CD14-positive monocyte (primary cell): ENCODE results near the gene KCNAB1. TPM values are rescaled to one million over a fixed set of nuclear protein-coding genes. Genes with fewer than 3 reads are reported as not detected.
A peak's percentile ranks its signal among the peaks of the same experiment; 100 is the strongest.

Experiments used
- DNase-seq, 3 donors: peaks; one replicate each; pipeline ENCODE4 v3.0.0-alpha.2; 2011 to 2022
- H2AFZ ChIP-seq: 2 replicates; pipeline ENCODE4 v1.6.0; 2012; ENCODE audit warnings: mild to moderate bottlenecking, low read depth, low read length, inconsistent platforms; ENCODE audit not compliant: insufficient read depth, poor library complexity, severe bottlenecking
- H3K27ac ChIP-seq, 2 donors: 1 replicate in 1 of 2; 2 replicates in 1 of 2; pipeline ENCODE4 v1.5.1; 2012 to 2013; ENCODE audit warnings: low read length in 2 of 2, control low read depth in 1 of 2, inconsistent platforms in 1 of 2, low read depth in 1 of 2, mild to moderate bottlenecking in 1 of 2
- H3K27me3 ChIP-seq, 2 donors: one replicate each; pipeline versions ENCODE4 v1.6.0 to v1.6.1; 2011 to 2013; ENCODE audit warnings: low read length in 2 of 2; ENCODE audit not compliant: control insufficient read depth in 2 of 2, insufficient read depth in 2 of 2
- H3K36me3 ChIP-seq, 2 donors: replicated peaks in 1 of 2; 1 replicate in 1 of 2; 2 replicates in 1 of 2; pipeline versions ENCODE4 v1.5.1 to v1.6.1; 2012 to 2013; ENCODE audit warnings: low read length in 2 of 2, control low read depth in 1 of 2, inconsistent platforms in 1 of 2, mild to moderate bottlenecking in 1 of 2; ENCODE audit not compliant: insufficient read depth in 2 of 2, control insufficient read depth in 1 of 2
- H3K4me1 ChIP-seq, 2 donors: 1 replicate in 1 of 2; 2 replicates in 1 of 2; pipeline versions ENCODE4 v1.5.1 to v1.6.1; 2012 to 2013; ENCODE audit warnings: low read length in 2 of 2, control low read depth in 1 of 2, inconsistent platforms in 1 of 2, mild to moderate bottlenecking in 1 of 2, moderate library complexity in 1 of 2; ENCODE audit not compliant: insufficient read depth in 2 of 2, control insufficient read depth in 1 of 2
- H3K4me2 ChIP-seq: replicated peaks from 2 replicates; pipeline ENCODE3; 2012; ENCODE audit warnings: low read length, moderate library complexity, mild to moderate bottlenecking; ENCODE audit not compliant: poor library complexity, severe bottlenecking; ENCODE audit errors: extremely low read depth
- H3K4me3 ChIP-seq, 3 experiments: fragments of 200-600 bp in 1 of 3; sonication (generic) in 1 of 3; replicated peaks in 1 of 3; 1 replicate in 2 of 3; 2 replicates in 1 of 3; pipeline ENCODE4 v1.5.1; 2011 to 2013; ENCODE audit warnings: low read length in 3 of 3, mild to moderate bottlenecking in 3 of 3, control low read depth in 2 of 3, low read depth in 2 of 3, inconsistent platforms in 1 of 3, moderate library complexity in 1 of 3
- H3K79me2 ChIP-seq: 2 replicates; pipeline ENCODE4 v1.6.0; 2012; ENCODE audit warnings: mild to moderate bottlenecking, control low read depth, inconsistent platforms, low read length, moderate library complexity; ENCODE audit not compliant: insufficient read depth
- H3K9ac ChIP-seq: 2 replicates; pipeline ENCODE4 v1.6.0; 2017; ENCODE audit warnings: low read length, mild to moderate bottlenecking; ENCODE audit not compliant: insufficient read depth, poor library complexity, severe bottlenecking
- H3K9me3 ChIP-seq, 2 donors: replicated peaks in 1 of 2; 1 replicate in 1 of 2; 2 replicates in 1 of 2; pipeline versions ENCODE4 v1.5.1 to v1.6.1; 2012 to 2013; ENCODE audit warnings: low read length in 2 of 2, control low read depth in 1 of 2; ENCODE audit not compliant: control insufficient read depth in 1 of 2, insufficient read depth in 1 of 2
- H4K20me1 ChIP-seq: 2 replicates; pipeline ENCODE4 v1.6.0; 2012; ENCODE audit warnings: mild to moderate bottlenecking, low read length, control low read depth, moderate library complexity; ENCODE audit not compliant: insufficient read depth
- H3K27ac Mint-ChIP-seq, 7 donors: one replicate each; pipeline ENCODE4 v1.8.0; 2020; ENCODE audit warnings: mild to moderate bottlenecking in 7 of 7, mixed read lengths in 7 of 7, moderate library complexity in 6 of 7, inconsistent platforms in 2 of 7
- H3K27me3 Mint-ChIP-seq, 3 donors: one replicate each; pipeline ENCODE4 v1.8.0; 2021 to 2022; ENCODE audit warnings: low read depth in 3 of 3, mild to moderate bottlenecking in 3 of 3, mixed read lengths in 3 of 3, moderate library complexity in 3 of 3, inconsistent platforms in 1 of 3
- H3K36me3 Mint-ChIP-seq, 2 donors: one replicate each; pipeline ENCODE4 v1.8.0; 2020; ENCODE audit warnings: mixed read lengths in 2 of 2, inconsistent platforms in 1 of 2, mild to moderate bottlenecking in 1 of 2
- H3K4me1 Mint-ChIP-seq: one replicate; pipeline ENCODE4 v1.8.0; 2020; ENCODE audit warnings: mild to moderate bottlenecking, mixed read lengths
- H3K4me3 Mint-ChIP-seq, 2 donors: one replicate each; pipeline ENCODE4 v1.8.0; 2020; ENCODE audit warnings: mild to moderate bottlenecking in 2 of 2, mixed read lengths in 2 of 2, moderate library complexity in 1 of 2
- H3K9me3 Mint-ChIP-seq, 7 donors: one replicate each; pipeline ENCODE4 v1.8.0; 2020 to 2022; ENCODE audit warnings: mixed read lengths in 7 of 7, mild to moderate bottlenecking in 6 of 7, moderate library complexity in 6 of 7, inconsistent platforms in 2 of 7
- WGBS: methylation state at CpG from one replicate; pipeline ENCODE4 v1.1.5; 2013; ENCODE audit warnings: missing lambda C conversion rate; ENCODE audit not compliant: insufficient coverage; 5-methylcytosine and 5-hydroxymethylcytosine counted together
- intact Hi-C, 2 donors: fragments of 100-400 bp; cut with micrococcal nuclease; formaldehyde crosslinking; loops; one replicate each; pipeline versions ENCODE4 v1.15.0 to v1.15.1; 2023
- polyA plus RNA-seq, 3 donors: library from polyadenylated mRNA; depleted of rRNA in 1 of 3; unstranded in 2 of 3; stranded (reverse) in 1 of 3; fragments of 300-500 nt in 2 of 3; fragments of >200 nt in 1 of 3; fragmentation: Illumina TruSeq in 2 of 3; gene quantifications; 1 replicate in 2 of 3; 2 replicates in 1 of 3; pipeline ENCODE4 v1.2.3, GENCODE V29; 2012 to 2021
- TF ChIP-seq, protein P1 (sequence below): fragments of 200-600 bp; IDR thresholded peaks from one replicate; pipeline ENCODE4 v1.8.0; 2022; ENCODE audit warnings: antibody characterized with exemption, mild to moderate bottlenecking

Gene KCNAB1
- polyA plus RNA-seq, 3 donors: 0.08 to 0.14 TPM; not detected in 1

DNA sequence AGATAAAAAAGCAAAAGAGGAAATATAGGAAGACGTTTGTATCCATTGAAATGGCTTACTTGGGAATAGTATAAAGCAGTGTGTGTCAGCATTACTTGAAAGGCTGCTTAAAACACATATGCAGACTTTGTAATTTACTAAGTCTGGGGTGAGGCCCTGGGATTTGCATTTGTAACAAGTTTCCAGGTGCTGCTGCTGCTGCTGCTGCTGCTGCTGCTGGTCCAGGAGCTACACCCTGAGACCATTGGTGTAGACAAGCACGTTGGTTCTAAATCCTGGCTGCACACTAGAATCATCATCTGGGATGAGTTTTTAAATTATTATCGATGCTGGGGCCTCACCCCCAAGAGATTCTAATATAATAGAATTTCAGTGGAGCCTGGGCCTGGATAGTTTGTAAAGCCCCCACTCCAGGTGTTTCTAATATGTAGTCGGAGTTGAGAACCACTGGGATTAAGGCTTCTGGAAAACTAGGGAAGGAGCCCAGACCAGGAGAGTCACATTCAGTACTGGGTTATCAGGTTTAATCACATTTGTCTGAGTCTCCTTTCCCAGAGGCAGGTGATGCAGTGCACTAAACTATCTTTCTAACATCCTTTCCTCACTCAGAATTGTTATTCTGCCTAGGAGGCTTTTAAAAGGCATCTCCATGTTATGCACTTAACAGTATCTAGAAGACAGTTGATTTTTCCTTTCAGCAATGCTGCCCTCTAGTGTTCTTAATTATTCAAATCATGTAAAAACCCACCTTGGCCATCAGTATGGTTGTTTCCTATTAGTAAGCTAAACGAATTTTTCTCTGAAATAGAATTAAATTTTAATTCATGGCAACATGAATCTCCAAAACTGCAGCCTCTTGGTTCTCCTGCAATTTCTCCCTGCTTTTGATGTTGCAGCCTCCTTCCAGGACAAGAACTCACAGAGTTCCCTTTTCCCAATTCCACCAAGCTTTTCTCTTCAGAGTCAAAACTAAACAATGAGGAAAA lies 389.1 kb downstream of the KCNAB1 start:
- 89% methylated on average over 2 of the region's 5 CpGs for WGBS
- no peak overlapping the region for H3K27ac ChIP-seq
- Mint-ChIP-seq H3K36me3 (no peaks in the 10 kb centered on the region), H3K4me3 (no peak overlapping the region), H3K9me3 (no peaks in the 10 kb centered on the region), H3K4me1 (no peaks in the 10 kb centered on the region), H3K27ac (no peak overlapping the region), H3K27me3 (peaks cover 3 to 8% (median 8%) of the 10 kb centered on the region in 3 donors)
- no peaks in the 10 kb centered on the region for H4K20me1 ChIP-seq
- H3K4me2 ChIP-seq: no peak overlapping the region
- intact Hi-C loops: loop anchor here in 1 of 2 donors (5.0 kb wide), 1 partner anchor 357 kb away; no protein-coding TSS in a partner anchor
- no peak overlapping the region for H3K9ac ChIP-seq
- no peaks in the 10 kb centered on the region for H3K4me1 ChIP-seq
- TF ChIP-seq, protein P1, sequence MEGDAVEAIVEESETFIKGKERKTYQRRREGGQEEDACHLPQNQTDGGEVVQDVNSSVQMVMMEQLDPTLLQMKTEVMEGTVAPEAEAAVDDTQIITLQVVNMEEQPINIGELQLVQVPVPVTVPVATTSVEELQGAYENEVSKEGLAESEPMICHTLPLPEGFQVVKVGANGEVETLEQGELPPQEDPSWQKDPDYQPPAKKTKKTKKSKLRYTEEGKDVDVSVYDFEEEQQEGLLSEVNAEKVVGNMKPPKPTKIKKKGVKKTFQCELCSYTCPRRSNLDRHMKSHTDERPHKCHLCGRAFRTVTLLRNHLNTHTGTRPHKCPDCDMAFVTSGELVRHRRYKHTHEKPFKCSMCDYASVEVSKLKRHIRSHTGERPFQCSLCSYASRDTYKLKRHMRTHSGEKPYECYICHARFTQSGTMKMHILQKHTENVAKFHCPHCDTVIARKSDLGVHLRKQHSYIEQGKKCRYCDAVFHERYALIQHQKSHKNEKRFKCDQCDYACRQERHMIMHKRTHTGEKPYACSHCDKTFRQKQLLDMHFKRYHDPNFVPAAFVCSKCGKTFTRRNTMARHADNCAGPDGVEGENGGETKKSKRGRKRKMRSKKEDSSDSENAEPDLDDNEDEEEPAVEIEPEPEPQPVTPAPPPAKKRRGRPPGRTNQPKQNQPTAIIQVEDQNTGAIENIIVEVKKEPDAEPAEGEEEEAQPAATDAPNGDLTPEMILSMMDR: peak; percentile 67
- no peaks in the 10 kb centered on the region for H3K79me2 ChIP-seq
- no peak overlapping the region for H2AFZ ChIP-seq
- no peak overlapping the region for H3K4me3 ChIP-seq
- no peaks in the 10 kb centered on the region for H3K36me3 ChIP-seq
- H3K27me3 ChIP-seq: no peaks in the 10 kb centered on the region
- no peaks in the 10 kb centered on the region for H3K9me3 ChIP-seq
- DNase-seq: peak; percentile 7 to 53 (median 36)

DNA sequence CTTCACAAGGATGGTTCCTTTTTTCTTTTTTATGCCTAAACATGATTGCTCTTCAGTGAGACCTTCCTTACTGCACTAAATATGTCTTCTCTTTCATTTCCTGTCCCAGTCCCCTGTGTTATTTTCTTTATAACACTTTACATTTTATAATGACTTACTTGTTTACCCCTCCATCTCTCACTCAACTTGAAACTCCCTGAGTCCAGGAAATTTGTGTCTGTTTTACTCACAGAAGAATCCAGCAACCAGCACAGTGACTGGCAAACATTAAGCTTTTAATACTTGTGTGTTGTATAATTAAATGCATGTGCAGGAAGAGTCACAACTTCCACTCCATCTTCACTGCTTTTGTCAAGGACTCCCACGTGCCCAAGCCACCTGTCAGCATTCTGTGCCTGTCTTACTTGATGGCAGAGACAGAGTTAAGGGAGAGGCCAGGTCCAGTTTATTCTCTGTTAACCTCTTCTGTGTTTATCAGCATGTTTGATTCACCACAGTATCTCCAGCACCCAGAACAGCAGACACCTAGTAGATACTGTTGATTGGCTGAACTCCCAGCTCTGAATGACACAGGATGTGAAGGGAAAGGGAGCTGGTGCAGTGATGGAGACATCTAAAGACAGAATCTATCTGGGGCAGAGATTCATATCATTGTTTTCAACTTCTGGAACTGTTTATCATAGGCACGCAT lies 391.8 kb downstream of the KCNAB1 start:
- WGBS: no CpG with 5 or more reads among the region's 2 CpGs
- TF ChIP-seq, protein P1: no peak
- Histone ChIP-seq H3K79me2 (no peaks in the 10 kb centered on the region), H3K36me3 (no peaks in the 10 kb centered on the region), H3K4me1 (no peaks in the 10 kb centered on the region), H3K9me3 (no peaks in the 10 kb centered on the region), H2AFZ (no peak overlapping the region), H3K27me3 (no peaks in the 10 kb centered on the region), H4K20me1 (no peaks in the 10 kb centered on the region), H3K4me2 (no peak overlapping the region), H3K9ac (no peak overlapping the region), H3K4me3 (no peak overlapping the region), H3K27ac (no peak overlapping the region)
- DNase-seq: no peak
- Mint-ChIP-seq H3K36me3 (no peaks in the 10 kb centered on the region), H3K4me1 (no peaks in the 10 kb centered on the region), H3K27me3 (peaks cover 1 to 8% (median 2%) of the 10 kb centered on the region in 3 donors), H3K4me3 (no peak overlapping the region), H3K27ac (no peak overlapping the region), H3K9me3 (no peaks in the 10 kb centered on the region)
- intact Hi-C loops: no loop called here
